H1 (cell line): ENCODE data around the gene TNFAIP1. TPM values are rescaled to one million over a fixed set of nuclear protein-coding genes. Genes with fewer than 3 reads are reported as not detected.

Experiments
- CTCF ChIA-PET: fragments of 300-600 bp; sonication (Branson Sonifier 250); formaldehyde crosslinking; loops from one replicate; lab custom pipeline; 2021; ENCODE audit not compliant: partially characterized antibody; lab: Charles Lee
- POLR2A ChIA-PET: fragments of 300-600 bp; sonication (Branson Sonifier 250); formaldehyde crosslinking; loops from one replicate; lab custom pipeline; 2021; ENCODE audit warnings: inconsistent platforms; ENCODE audit not compliant: partially characterized antibody; lab: Charles Lee
- DNase-seq, 2 experiments: peaks; one replicate each; pipeline versions ENCODE4 v3.0.0 to v3.0.0-alpha.2; 2010 to 2022; ENCODE audit warnings: low spot score in 2 of 2, low read depth in 1 of 2, mixed read lengths in 1 of 2
- FAIRE-seq: peaks from 2 replicates; lab custom pipeline; 2011; peaks lifted over from hg19 to GRCh38; lab: Jason Lieb, UNC
- H2AFZ ChIP-seq: 2 replicates; pipeline ENCODE4 v1.8.1; 2012; ENCODE audit warnings: low read length, inconsistent platforms
- H2AK5ac ChIP-seq: 2 replicates; pipeline ENCODE4 v1.6.1; 2013; ENCODE audit warnings: low read depth, low read length
- H2BK120ac ChIP-seq: replicated peaks from 2 replicates; pipeline ENCODE3; 2013; ENCODE audit warnings: low read depth, low read length, inconsistent platforms
- H2BK12ac ChIP-seq: 2 replicates; pipeline ENCODE4 v1.6.1; 2013; ENCODE audit warnings: low read depth, low read length
- H2BK15ac ChIP-seq: 2 replicates; pipeline ENCODE4 v1.6.1; 2013; ENCODE audit warnings: low read length
- H2BK20ac ChIP-seq: 2 replicates; pipeline ENCODE4 v1.6.1; 2013; ENCODE audit warnings: low read length
- H2BK5ac ChIP-seq: 2 replicates; pipeline ENCODE4 v1.6.1; 2013; ENCODE audit warnings: low read depth, low read length
- H3K14ac ChIP-seq: 2 replicates; pipeline ENCODE4 v1.6.1; 2013; ENCODE audit warnings: inconsistent platforms; ENCODE audit not compliant: insufficient read length
- H3K18ac ChIP-seq: 2 replicates; pipeline ENCODE4 v1.6.1; 2013; ENCODE audit warnings: low read length; ENCODE audit errors: extremely low read depth
- H3K23ac ChIP-seq: 2 replicates; pipeline ENCODE4 v1.6.1; 2013; ENCODE audit warnings: inconsistent platforms; ENCODE audit not compliant: insufficient read length
- H3K23me2 ChIP-seq: 2 replicates; pipeline ENCODE4 v1.6.1; 2013; ENCODE audit warnings: low read depth, low read length
- H3K27ac ChIP-seq: 2 replicates; pipeline ENCODE4 v1.6.1; 2011; ENCODE audit warnings: low read depth, low read length, inconsistent platforms
- H3K27me3 ChIP-seq, 4 experiments: replicated peaks in 1 of 4; 1 replicate in 1 of 4; 2 replicates in 3 of 4; pipeline versions ENCODE4 v1.6.1 to v1.8.1; 2011 to 2013; ENCODE audit warnings: low read length in 3 of 4, mild to moderate bottlenecking in 3 of 4, inconsistent platforms in 2 of 4, mixed read lengths in 2 of 4, moderate library complexity in 1 of 4; ENCODE audit not compliant: control insufficient read depth in 3 of 4, insufficient read depth in 3 of 4; ENCODE audit errors: extremely low read depth in 1 of 4
- H3K36me3 ChIP-seq, 4 experiments: 2 replicates each; pipeline versions ENCODE4 v1.6.1 to v1.8.1; 2011 to 2013; ENCODE audit warnings: mild to moderate bottlenecking in 4 of 4, low read length in 3 of 4, moderate library complexity in 2 of 4, control low read depth in 1 of 4, inconsistent platforms in 1 of 4; ENCODE audit not compliant: insufficient read depth in 4 of 4, control insufficient read depth in 2 of 4
- H3K4ac ChIP-seq: replicated peaks from 2 replicates; pipeline ENCODE3; 2013; ENCODE audit warnings: low read length, low read depth, mixed read lengths, inconsistent platforms; ENCODE audit not compliant: insufficient read length
- H3K4me1 ChIP-seq, 4 experiments: replicated peaks in 1 of 4; 1 replicate in 1 of 4; 2 replicates in 3 of 4; pipeline versions ENCODE4 v1.6.1 to v1.8.1; 2011 to 2013; ENCODE audit warnings: low read length in 3 of 4, inconsistent platforms in 2 of 4, mixed read lengths in 1 of 4; ENCODE audit not compliant: insufficient read depth in 4 of 4, control insufficient read depth in 3 of 4
- H3K4me2 ChIP-seq, 2 experiments: 2 replicates each; pipeline versions ENCODE4 v1.6.1 to v1.8.1; 2011 to 2013; ENCODE audit warnings: low read depth in 2 of 2, low read length in 2 of 2, control low read depth in 1 of 2, inconsistent platforms in 1 of 2, mild to moderate bottlenecking in 1 of 2; ENCODE audit not compliant: insufficient read depth in 1 of 2
- H3K4me3 ChIP-seq, 4 experiments: fragments of 200-600, 300-600 bp in 1 of 4; sonication (generic), shearing (Covaris generic), sonication (Bioruptor Twin) in 1 of 4; 2 replicates each; pipeline versions ENCODE4 v1.5.1 to v1.8.1; 2011 to 2016; ENCODE audit warnings: low read length in 4 of 4, low read depth in 3 of 4, control low read depth in 2 of 4, inconsistent platforms in 2 of 4, mild to moderate bottlenecking in 2 of 4, mixed read lengths in 1 of 4, moderate library complexity in 1 of 4; ENCODE audit not compliant: insufficient read depth in 2 of 4; ENCODE audit errors: extremely low read depth in 1 of 4
- H3K56ac ChIP-seq: replicated peaks from 2 replicates; pipeline ENCODE3; 2013; ENCODE audit warnings: low read depth, mild to moderate bottlenecking, mixed read lengths, low read length, inconsistent platforms; ENCODE audit not compliant: insufficient read length
- H3K79me1 ChIP-seq: 2 replicates; pipeline ENCODE4 v1.6.1; 2013; ENCODE audit warnings: low read depth, low read length, control low read depth
- H3K79me2 ChIP-seq, 2 experiments: 2 replicates each; pipeline versions ENCODE4 v1.6.1 to v1.8.1; 2012 to 2013; ENCODE audit warnings: low read length in 2 of 2, mild to moderate bottlenecking in 2 of 2, inconsistent platforms in 1 of 2; ENCODE audit not compliant: insufficient read depth in 2 of 2, control insufficient read depth in 1 of 2
- H3K9ac ChIP-seq, 4 experiments: replicated peaks in 1 of 4; 1 replicate in 1 of 4; 2 replicates in 3 of 4; pipeline versions ENCODE4 v1.6.1 to v1.8.1; 2011 to 2013; ENCODE audit warnings: low read depth in 3 of 4, low read length in 3 of 4, control low read depth in 2 of 4, mild to moderate bottlenecking in 2 of 4, moderate library complexity in 2 of 4, inconsistent platforms in 1 of 4; ENCODE audit errors: extremely low read depth in 1 of 4
- H3K9me3 ChIP-seq, 2 experiments: 2 replicates each; pipeline versions ENCODE4 v1.6.1 to v1.8.1; 2012 to 2013; ENCODE audit warnings: mild to moderate bottlenecking in 2 of 2, moderate library complexity in 2 of 2, control low read depth in 1 of 2, inconsistent platforms in 1 of 2, low read depth in 1 of 2, low read length in 1 of 2, mixed read lengths in 1 of 2; ENCODE audit not compliant: insufficient read depth in 2 of 2
- H4K20me1 ChIP-seq, 2 experiments: replicated peaks in 1 of 2; 2 replicates each; pipeline versions ENCODE3 to v1.8.1; 2011 to 2013; ENCODE audit warnings: inconsistent platforms in 2 of 2, low read length in 2 of 2, mild to moderate bottlenecking in 1 of 2; ENCODE audit not compliant: insufficient read depth in 2 of 2, control insufficient read depth in 1 of 2
- H4K5ac ChIP-seq: 2 replicates; pipeline ENCODE4 v1.6.1; 2013; ENCODE audit warnings: low read length, low read depth, mixed read lengths, inconsistent platforms; ENCODE audit not compliant: insufficient read length
- H4K8ac ChIP-seq: 2 replicates; pipeline ENCODE4 v1.8.0; 2013; ENCODE audit warnings: mild to moderate bottlenecking, moderate library complexity, low read length, inconsistent platforms; ENCODE audit not compliant: insufficient read depth; ENCODE audit errors: extremely low read depth
- H4K91ac ChIP-seq: replicated peaks from 2 replicates; pipeline ENCODE3; 2013; ENCODE audit warnings: low read length, mixed read lengths, inconsistent platforms; ENCODE audit not compliant: insufficient read length
- CHD1 ChIP-seq: IDR thresholded peaks from 2 replicates; pipeline ENCODE4 v1.6.1; 2012; ENCODE audit warnings: low read depth, low read length, improper control_type of control experiment
- MAX ChIP-seq: IDR thresholded peaks from 2 replicates; pipeline ENCODE4 v1.6.1; 2012; ENCODE audit warnings: inconsistent platforms
- PHF8 ChIP-seq: fragments of 200-600 bp; sonication (generic); conservative IDR thresholded peaks from 2 replicates; pipeline ENCODE4 v1.7.1; 2012; ENCODE audit warnings: low read depth, mild to moderate bottlenecking, inconsistent platforms, low read length, moderate library complexity
- POU5F1 ChIP-seq: IDR thresholded peaks from 2 replicates; pipeline ENCODE4 v1.6.1; 2011; ENCODE audit warnings: low read depth, mild to moderate bottlenecking, low read length, moderate library complexity
- RXRA ChIP-seq: IDR thresholded peaks from 2 replicates; pipeline ENCODE4 v1.6.1; 2011; ENCODE audit warnings: low read depth, mild to moderate bottlenecking, low read length, moderate library complexity; ENCODE audit not compliant: insufficient read depth
- SIRT6 ChIP-seq: IDR thresholded peaks from one replicate; pipeline ENCODE4 v1.7.1; 2012; ENCODE audit warnings: low read length, inconsistent platforms
- TAF7 ChIP-seq: optimal IDR thresholded peaks from 2 replicates; pipeline ENCODE3; 2011; ENCODE audit warnings: low read depth, mild to moderate bottlenecking, inconsistent platforms, low read length, moderate library complexity, borderline replicate concordance
- USF2 ChIP-seq: IDR thresholded peaks from 2 replicates; pipeline ENCODE4 v1.6.1; 2011; ENCODE audit warnings: low read length, improper control_type of control experiment
- YY1 ChIP-seq: IDR thresholded peaks from 2 replicates; pipeline ENCODE4 v1.6.1; 2011; ENCODE audit warnings: low read depth, mild to moderate bottlenecking, low read length
- WGBS, 2 experiments: shearing (Covaris generic) in 1 of 2; methylation state at CpG; one replicate each; pipeline versions ENCODE4 v1.1.6 to v1.1.7; 2013 to 2015; ENCODE audit warnings: low lambda C conversion rate in 2 of 2, mixed read lengths in 2 of 2, inconsistent platforms in 1 of 2, low coverage in 1 of 2, missing lambda C conversion rate in 1 of 2; ENCODE audit not compliant: insufficient replicate concordance in 2 of 2, insufficient coverage in 1 of 2, insufficient read length in 1 of 2; ENCODE audit errors: extremely low coverage in 1 of 2, missing lambda C conversion rate in 1 of 2; 5-methylcytosine and 5-hydroxymethylcytosine counted together
- polyA plus RNA-seq, 7 experiments: library from polyadenylated mRNA; depleted of rRNA in 3 of 7; stranded (reverse) in 5 of 7; unstranded in 2 of 7; fragments of >200 nt in 5 of 7; fragments of 200-250 nt in 2 of 7; gene quantifications; 1 replicate in 5 of 7; 2 replicates in 1 of 7; 4 replicates in 1 of 7; pipeline versions ENCODE4 v1.2.1 to v1.2.3, GENCODE V29; 2011 to 2013; ENCODE audit warnings: missing spikeins in 2 of 7, mixed read lengths in 2 of 7
- total RNA-seq: library from RNA; stranded (reverse); fragmentation: NEBNext Ultra II Directional; extraction: Animal tissue kit (Norgen Biotek cat#: 25700); gene quantifications from 2 replicates; pipeline ENCODE4 v1.2.1, GENCODE V29; 2021

TNFAIP1 gene
- total and polyA plus RNA-seq, 2 of the 8 experiments (the other 6 are each of a cell fraction or from before 2014, with no cell fraction given) = 16.9 to 19.5 TPM

- H3K27ac ChIP-seq = no peak overlapping the region
- no peak overlapping the region for H3K4me3 ChIP-seq
- H3K4ac ChIP-seq = no peak overlapping the region
- 89% methylated on average over 23 of the region's 23 CpGs; no CpG with 5 or more reads in 1 of the 2 experiments for WGBS, 2 experiments
- peaks cover 2 to 12% of the 10 kb centered on the region in 2 experiments for H4K20me1 ChIP-seq
- no peak overlapping the region for H4K8ac ChIP-seq
- no peak overlapping the region for H3K18ac ChIP-seq
- H2BK12ac ChIP-seq = no peak overlapping the region
- H2BK120ac ChIP-seq = no peak overlapping the region
- H3K9me3 ChIP-seq = no peaks in the 10 kb centered on the region
- H3K79me1 ChIP-seq = no peaks in the 10 kb centered on the region
- ChIA-PET POLR2A (interaction anchor here (1.0 to 12.7 kb wide), 4 partner anchors 11 to 43 kb away, joined by 3 to 103 read pairs (median 6); partner anchors contain the start of genes IFT20, POLDIP2 and TNFAIP1), CTCF (interaction anchor here (0.8 to 4.6 kb wide), 11 partner anchors 8 to 180 kb away, joined by 3 to 20 read pairs (median 3); partner anchors contain the start of gene POLDIP2)
- no peak for FAIRE-seq
- no peak overlapping the region for H4K91ac ChIP-seq
- no peak overlapping the region for H3K9ac ChIP-seq
- H3K23ac ChIP-seq = no peak overlapping the region
- H3K79me2 ChIP-seq = no peaks in the 10 kb centered on the region
- TF ChIP-seq PHF8 (no peak), CHD1 (no peak), MAX (no peak), POU5F1 (no peak), TAF7 (no peak), SIRT6 (no peak), USF2 (no peak), RXRA (no peak), YY1 (no peak)
- TF ChIP-seq, all 59 proteins: peak for 0
- H3K23me2 ChIP-seq = peaks cover 16% of the 10 kb centered on the region; the same call in 1 of the 2 replicates
- peaks cover 9 to 19% (median 19%) of the 10 kb centered on the region in 4 experiments for H3K27me3 ChIP-seq
- H2BK5ac ChIP-seq = no peak overlapping the region
- no peak overlapping the region for H2AK5ac ChIP-seq
- H2BK15ac ChIP-seq = no peak overlapping the region
- no peak overlapping the region for H3K4me2 ChIP-seq
- no peak overlapping the region for H3K56ac ChIP-seq
- no peak overlapping the region for H2BK20ac ChIP-seq
- no peak overlapping the region for H3K14ac ChIP-seq
- 0 out of 8 replicates have a peak, but pooled peaks cover 0 to 2% (median 0%) of the 10 kb centered on the region in 4 experiments for H3K36me3 ChIP-seq
- no peak for DNase-seq
- H4K5ac ChIP-seq = no peak overlapping the region
- no peak overlapping the region for H2AFZ ChIP-seq
- peaks cover 3 to 16% (median 9%) of the 10 kb centered on the region in 4 experiments; a peak in 6 of 7 replicates for H3K4me1 ChIP-seq
Observed at GRCh38 chr17:28368915-28369683, 33.5 kb downstream of the TNFAIP1 start.
